ENCODE results near the gene FOXP1.

Gene FOXP1

DNA sequence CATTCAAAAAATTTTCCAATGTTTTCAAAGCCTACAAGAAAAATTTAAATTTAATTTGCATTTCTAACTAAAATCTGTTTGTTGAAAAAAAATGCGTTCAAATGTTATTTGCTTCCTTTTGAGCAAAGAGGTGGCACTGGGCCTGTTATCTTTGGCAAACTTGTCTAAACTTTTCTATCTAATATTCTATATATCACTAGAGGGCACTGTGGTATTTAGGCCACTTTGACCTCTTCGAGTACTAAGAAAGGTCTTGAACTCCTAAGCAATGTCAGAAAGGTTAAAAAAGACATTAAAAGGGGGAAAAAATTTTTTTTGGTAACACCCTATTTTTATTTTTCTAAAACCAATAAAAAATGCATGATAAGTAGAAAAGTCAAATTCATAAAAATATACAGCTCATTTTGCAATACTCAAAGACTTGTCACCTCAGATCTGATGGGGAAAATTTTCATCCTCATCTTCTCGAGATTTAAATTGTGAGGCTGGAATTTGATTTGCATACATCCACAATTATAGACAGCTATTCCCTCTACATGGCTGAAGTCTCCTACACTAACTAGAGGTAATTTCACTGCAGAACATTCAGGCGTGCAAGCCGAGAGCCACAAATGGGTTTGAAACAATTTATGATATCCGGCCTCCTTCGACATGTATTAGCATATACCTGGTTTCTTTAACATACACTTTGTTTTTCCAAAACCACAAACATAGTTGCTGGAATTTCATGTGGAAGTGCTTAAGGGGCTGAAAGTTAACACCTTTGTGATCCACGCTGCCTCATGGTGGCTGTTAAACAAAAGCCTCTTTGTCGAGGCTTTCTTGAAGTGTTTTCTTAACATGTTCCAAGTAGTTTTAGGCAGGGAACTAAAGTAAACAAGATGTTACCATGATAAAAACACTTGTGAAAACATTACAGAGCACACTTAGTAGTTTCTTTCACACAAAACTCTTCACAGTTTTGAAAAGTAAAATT is 576.4 kb downstream of the FOXP1 start:
- no peak overlapping the region for H3K4me3 ChIP-seq (ENCODE audit: low read length)
- TF ChIP-seq, protein P1, sequence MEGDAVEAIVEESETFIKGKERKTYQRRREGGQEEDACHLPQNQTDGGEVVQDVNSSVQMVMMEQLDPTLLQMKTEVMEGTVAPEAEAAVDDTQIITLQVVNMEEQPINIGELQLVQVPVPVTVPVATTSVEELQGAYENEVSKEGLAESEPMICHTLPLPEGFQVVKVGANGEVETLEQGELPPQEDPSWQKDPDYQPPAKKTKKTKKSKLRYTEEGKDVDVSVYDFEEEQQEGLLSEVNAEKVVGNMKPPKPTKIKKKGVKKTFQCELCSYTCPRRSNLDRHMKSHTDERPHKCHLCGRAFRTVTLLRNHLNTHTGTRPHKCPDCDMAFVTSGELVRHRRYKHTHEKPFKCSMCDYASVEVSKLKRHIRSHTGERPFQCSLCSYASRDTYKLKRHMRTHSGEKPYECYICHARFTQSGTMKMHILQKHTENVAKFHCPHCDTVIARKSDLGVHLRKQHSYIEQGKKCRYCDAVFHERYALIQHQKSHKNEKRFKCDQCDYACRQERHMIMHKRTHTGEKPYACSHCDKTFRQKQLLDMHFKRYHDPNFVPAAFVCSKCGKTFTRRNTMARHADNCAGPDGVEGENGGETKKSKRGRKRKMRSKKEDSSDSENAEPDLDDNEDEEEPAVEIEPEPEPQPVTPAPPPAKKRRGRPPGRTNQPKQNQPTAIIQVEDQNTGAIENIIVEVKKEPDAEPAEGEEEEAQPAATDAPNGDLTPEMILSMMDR (IDR thresholded peaks at IDR 0.05; ENCODE audit: insufficient read depth, low read depth, low read length, missing control alignments): peak; percentile 46
- DNase-seq (ENCODE audit: low read depth): peak; percentile 70

DNA sequence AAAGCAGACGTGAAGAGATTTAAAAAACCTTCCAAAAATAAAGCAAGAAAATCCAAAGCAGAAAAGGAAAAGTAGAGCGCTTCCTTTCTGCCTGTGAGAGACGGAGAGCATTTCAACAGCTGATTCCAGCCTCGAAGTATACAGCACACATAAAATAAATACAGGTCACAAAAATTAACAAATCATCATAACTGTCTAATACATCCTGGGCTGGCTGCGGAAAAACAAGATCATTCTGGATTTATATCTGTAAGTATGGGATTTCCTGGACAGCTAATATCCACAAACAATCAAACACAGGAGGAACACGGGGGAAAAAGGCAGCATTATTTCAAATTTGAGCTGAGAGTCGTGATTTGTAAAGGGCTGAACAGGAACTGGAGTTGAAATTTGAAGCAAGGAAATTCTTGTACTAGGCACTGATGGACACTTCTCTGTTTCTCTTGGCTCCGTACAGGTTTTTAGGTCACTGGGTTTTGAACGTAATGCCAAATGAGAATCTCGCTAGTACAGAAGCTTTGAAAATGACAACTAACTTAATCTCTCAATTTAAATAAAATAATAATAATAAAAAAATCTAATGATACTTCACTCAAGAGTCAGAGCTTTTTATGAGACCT is 577.7 kb downstream of the FOXP1 start:
- H3K4me3 ChIP-seq (ENCODE audit: low read length): no peak overlapping the region
- no peak for DNase-seq (ENCODE audit: low read depth)
- TF ChIP-seq, protein P1 (IDR thresholded peaks at IDR 0.05; ENCODE audit: insufficient read depth, low read depth, low read length, missing control alignments): no peak

DNA sequence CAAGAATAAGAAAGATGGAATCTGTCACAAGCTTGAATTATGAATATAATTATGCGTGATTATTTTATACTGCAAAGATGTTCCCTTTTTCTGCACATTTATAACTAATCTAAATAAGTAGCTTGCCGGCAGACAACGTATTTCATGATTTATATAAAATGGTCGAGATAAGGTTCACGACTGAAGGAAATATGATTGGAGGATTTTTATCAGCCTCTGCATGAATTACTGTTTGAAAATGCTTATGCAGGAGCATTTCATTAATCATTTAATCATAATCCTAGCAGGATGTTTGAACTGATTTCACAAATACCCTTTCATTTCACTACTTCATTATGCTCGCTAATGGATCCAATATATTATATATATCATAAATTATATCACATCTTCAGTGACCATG is 580.0 kb downstream of the FOXP1 start:
- TF ChIP-seq, protein P1 (IDR thresholded peaks at IDR 0.05; ENCODE audit: insufficient read depth, low read depth, low read length, missing control alignments): no peak
- no peak overlapping the region for H3K4me3 ChIP-seq (ENCODE audit: low read length)
- DNase-seq (ENCODE audit: low read depth): no peak

DNA sequence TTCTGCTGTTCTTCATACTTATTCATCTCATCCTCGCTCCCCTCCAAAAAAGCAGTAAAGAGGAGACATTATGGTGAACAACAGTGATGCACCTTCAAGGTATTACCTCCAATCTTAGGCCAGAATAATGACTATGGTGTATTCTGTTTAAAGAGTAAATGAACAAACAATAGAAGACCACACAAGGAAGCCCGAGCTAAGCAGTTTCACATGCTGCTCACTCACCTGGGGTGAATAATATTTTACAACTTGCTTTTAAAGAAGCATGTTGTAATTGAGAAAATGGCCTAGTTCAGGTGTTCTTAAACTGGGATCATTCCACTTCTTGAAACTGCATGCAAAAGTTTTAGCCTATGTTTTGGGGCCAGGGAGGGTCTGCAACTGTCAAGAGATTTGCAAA is 581.2 kb downstream of the FOXP1 start:
- H3K4me3 ChIP-seq (ENCODE audit: low read length): no peak overlapping the region
- TF ChIP-seq, protein P1 (IDR thresholded peaks at IDR 0.05; ENCODE audit: insufficient read depth, low read depth, low read length, missing control alignments): no peak
- no peak for DNase-seq (ENCODE audit: low read depth)

DNA sequence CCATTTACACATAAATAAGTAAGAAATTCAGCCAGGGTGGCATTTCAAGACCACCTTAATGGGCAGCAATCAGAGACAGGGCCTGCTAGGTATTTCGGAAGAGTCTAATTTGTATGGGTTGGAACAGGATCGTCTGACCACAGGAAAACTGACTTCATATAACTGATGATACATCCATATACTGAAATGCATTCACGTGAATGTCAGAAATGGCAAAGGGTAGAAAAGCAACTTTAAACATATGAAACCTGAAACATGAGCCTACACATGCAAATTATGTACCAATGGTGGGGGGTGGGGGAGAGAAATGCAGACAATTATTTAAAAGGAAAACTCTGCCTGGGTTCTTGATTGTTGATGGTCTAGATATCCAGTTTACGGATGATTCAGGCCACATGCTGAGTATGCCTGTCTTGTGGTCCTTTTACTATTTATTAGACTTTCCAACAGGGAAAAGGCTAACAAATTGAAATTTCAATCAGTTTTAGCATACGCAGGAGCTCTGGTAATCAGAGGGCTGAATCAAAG is 582.2 kb downstream of the FOXP1 start:
- H3K4me3 ChIP-seq (ENCODE audit: low read length): no peak overlapping the region
- DNase-seq (ENCODE audit: low read depth): no peak
- TF ChIP-seq, protein P1 (IDR thresholded peaks at IDR 0.05; ENCODE audit: insufficient read depth, low read depth, low read length, missing control alignments): no peak

DNA sequence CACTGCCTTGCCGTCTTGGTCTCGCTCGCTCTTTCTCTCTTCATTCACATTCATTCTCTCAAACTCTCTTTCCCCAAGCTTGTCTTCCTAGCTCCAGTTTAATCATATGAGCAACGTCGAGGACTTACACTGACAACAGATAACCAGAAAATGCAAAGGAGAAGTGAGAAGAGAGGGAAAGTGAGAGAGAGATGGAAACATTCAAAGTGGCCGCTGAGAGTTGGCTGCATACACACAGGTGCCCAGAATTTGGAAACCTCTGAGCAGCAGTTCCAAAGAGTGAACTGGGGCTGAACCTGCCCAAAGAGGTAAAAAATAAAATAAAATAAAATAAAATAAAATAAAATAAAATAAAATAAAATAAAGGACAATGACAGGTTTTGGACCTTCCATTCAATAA is 583.0 kb downstream of the FOXP1 start:
- TF ChIP-seq, protein P1 (IDR thresholded peaks at IDR 0.05; ENCODE audit: insufficient read depth, low read depth, low read length, missing control alignments): no peak
- H3K4me3 ChIP-seq (ENCODE audit: low read length): no peak overlapping the region
- DNase-seq (ENCODE audit: low read depth): no peak

All from epithelial cell of esophagus (primary cell).